Epithelial cell of prostate (primary cell): Measurements from ENCODE around the gene SLC35A1.

ENCODE experiments used
- DNase-seq: peaks from one replicate; pipeline ENCODE4 v3.0.0-alpha.2; 2011; ENCODE audit warnings: low read depth, low spot score
- H3K27ac ChIP-seq: fragments of 450-650 bp; 2 replicates; pipeline ENCODE4 v1.5.1; 2017; ENCODE audit warnings: mild to moderate bottlenecking

SLC35A1 gene

DNA sequence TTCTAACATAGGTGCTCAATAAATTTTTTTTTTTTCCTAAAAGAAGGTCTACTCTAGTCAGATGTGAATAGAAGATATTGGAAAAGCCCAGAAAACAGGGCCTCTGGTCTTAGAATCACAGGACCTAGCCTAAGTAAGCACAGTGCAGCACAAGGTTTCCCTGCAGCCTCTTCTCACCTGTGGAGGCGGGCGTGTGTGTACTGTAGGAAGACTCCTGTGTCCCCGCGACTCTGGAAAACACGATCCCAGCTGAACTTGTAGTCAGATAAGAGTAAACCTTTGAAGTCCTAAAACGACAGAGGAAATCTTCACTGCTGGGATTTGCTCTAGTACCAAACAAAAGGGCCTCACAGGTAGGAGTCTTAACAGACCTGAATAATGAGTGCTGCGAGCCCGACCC lies 45.7 kb downstream of the SLC35A1 start:
- H3K27ac ChIP-seq = no peak overlapping the region
- DNase-seq = no peak

DNA sequence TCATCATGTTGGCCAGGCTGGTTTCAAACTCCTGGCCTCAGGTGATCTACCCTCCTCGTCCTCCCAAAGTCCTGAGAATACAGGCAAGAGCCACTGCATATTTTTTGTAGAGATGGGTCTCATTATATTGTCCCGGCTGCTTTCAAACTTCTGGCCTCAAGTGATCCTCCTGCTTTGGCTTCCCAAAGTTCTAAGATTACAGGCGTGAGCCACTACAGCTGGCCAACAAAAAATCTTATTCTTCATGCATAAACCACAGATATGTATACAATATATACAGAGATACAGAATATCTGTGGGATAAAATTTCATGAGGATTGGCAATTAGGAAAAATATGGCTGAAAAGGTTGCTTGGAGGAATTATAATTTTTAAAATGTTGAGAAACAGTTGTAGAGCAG lies 49.9 kb downstream of the SLC35A1 start:
- H3K27ac ChIP-seq = no peak overlapping the region
- no peak for DNase-seq

DNA sequence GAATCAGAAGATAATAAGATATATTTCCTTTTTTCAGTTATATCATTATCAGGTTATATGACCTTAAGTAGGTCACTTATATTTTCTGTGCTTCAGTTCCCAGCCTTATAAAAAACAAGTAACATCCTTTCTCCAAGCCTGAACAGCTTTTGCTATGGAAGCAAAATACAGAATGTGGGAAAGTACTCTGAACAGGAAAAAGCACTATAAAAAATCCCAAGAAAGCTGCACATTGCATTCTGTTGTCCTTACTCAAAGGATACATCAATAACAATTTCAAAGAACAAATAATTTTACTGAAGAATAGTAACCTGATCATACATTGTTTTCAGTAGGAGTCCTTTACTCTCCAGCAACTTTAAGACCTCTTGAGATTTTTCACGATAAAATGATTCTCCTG lies 56.4 kb downstream of the SLC35A1 start:
- no peak for DNase-seq
- no peak overlapping the region for H3K27ac ChIP-seq

DNA sequence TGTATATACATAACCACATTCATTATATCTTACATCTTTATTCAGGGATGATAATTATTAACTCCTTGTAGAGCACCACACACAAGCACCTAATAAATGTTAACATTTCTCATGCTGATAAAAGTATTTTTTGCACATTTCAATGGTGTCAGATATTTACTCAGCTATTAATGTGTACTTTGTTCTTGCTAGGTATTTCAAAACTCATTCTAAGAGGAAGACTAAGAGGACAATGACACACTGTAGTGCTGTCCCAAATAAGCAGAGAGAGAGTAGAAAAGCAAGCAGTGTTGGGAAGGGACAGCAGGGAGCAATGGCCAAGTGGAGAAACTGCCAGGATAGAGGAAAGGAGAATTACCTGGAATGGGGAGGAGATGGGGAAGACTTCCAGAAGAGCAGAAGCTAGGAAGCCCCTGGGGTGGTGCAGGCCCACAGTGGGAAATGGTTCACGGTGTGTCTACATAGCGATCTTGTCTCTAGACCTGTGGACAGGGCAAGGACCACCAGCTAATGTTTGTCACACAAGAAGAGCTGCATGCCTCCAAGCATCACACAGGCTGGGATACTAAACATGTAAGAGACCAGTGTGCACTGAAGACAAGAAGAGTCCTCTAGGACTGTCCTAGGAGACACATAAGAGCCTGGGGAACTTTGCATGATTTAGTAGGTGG lies 61.7 kb downstream of the SLC35A1 start:
- H3K27ac ChIP-seq = no peak overlapping the region
- DNase-seq = no peak

DNA sequence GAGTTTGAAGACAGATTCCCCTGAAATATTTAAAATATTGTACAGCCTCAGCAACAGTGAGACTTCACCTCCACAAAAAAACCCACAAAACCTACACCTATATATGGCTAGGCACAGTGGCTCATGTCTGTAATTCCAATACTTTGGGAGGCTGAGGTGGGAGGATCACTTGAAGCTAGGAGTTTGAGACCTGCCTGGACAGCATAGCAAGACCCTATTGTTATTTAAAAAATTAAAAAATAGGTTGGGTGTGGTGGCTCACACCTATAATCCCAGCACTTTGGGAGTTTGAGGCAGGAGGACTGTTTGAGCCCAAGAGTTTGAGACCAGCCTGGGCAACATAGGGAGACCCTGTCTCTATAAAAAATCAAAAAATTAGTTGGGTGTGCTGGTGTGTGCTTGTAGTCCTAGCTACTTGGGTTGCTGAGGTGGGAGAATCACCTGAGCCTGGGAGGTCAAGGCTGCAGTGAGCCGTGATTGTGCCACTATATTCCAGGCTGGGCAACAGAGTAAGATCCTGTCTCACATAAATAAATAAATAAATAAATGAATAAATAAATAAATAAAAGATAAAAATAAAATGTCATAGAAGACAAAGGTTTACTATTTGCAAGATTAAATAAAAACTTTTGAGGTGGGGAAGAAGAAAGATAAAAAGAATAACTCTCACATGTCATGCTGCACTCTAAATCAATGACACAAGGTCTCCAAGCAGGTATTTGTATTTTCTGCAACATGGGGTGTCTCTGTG lies 65.9 kb downstream of the SLC35A1 start:
- no peak overlapping the region for H3K27ac ChIP-seq
- DNase-seq = no peak

DNA sequence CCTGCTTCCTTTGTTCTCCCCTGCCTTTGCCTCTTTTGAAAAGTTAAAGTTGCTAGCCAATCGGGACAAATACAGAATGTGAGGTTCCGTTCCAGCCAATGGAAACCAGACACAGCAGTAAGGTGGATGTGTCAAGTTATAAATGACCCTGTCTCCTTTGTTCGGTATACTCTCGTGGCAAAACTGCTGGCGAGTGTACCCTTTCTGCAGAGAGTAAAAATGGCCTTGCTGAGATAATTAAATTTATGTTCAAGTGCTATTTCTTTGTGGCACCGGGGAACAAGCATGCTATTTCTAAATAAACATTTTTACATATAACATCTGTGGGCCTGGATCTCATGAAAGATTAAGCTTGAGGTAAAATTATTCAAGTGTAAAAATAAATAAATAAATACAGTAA lies 66.8 kb downstream of the SLC35A1 start:
- no peak for DNase-seq
- H3K27ac ChIP-seq = no peak overlapping the region

DNA sequence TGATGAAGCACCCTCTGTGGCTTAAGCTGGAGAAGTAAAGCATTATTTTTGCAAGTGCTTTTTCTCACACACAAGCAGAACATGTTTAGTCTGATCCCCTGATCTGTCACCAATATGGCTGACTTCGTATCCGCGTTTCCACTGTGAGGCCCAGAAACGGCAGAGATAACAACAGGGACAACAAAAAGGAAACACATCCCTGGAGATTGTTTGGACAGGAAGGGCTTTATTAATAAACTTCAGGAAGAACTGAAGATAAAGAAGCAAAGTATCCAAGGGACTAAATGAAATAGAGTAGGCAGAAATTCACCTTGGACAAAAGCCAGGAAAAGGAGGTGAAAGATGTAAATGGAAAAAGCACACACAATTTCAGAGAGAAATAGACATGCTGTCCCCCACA lies 67.8 kb downstream of the SLC35A1 start:
- DNase-seq = no peak

DNA sequence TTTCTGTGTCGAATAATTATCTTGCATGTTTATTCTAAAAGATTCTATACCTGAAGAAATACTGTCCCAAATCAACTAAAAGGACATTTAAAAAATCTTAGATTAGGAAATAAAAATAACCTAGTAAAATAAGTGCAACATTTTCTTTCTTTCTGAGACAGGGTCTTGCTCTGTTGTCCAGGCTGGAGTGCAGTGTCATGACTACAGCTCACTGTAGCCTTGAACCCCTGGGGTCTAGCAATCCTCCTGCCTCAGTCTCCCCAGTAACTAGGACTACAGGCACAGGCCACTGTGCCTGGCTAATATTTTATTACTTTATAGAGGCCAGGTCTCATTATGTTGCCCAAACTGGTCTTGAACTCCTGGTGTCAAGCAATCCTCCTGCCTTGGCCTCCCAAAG lies 68.3 kb downstream of the SLC35A1 start:
- no peak for DNase-seq
- H3K27ac ChIP-seq = no peak overlapping the region

More for the DNA sequence above, 67.8 kb downstream of the SLC35A1 start:
- no peak overlapping the region for H3K27ac ChIP-seq

DNA sequence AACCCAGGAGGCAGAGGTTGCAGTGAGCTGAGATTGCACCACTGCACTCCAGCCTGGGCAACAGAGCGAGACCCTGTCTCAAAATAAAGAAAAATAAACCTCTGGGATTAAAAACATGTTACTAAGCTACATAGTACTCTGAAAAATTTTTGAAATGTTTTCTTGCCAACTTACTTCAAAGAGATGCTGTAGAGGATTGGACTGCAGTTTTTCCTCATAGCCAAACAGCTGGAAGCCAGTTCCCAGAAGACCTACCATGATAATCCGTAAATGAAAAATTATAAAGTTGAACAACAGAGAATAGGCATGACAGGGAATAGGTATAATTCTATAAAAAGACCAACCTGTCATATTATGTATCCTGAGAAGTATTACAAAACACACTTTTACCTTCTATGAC lies 69.0 kb downstream of the SLC35A1 start:
- no peak for DNase-seq
- H3K27ac ChIP-seq = no peak overlapping the region

DNA sequence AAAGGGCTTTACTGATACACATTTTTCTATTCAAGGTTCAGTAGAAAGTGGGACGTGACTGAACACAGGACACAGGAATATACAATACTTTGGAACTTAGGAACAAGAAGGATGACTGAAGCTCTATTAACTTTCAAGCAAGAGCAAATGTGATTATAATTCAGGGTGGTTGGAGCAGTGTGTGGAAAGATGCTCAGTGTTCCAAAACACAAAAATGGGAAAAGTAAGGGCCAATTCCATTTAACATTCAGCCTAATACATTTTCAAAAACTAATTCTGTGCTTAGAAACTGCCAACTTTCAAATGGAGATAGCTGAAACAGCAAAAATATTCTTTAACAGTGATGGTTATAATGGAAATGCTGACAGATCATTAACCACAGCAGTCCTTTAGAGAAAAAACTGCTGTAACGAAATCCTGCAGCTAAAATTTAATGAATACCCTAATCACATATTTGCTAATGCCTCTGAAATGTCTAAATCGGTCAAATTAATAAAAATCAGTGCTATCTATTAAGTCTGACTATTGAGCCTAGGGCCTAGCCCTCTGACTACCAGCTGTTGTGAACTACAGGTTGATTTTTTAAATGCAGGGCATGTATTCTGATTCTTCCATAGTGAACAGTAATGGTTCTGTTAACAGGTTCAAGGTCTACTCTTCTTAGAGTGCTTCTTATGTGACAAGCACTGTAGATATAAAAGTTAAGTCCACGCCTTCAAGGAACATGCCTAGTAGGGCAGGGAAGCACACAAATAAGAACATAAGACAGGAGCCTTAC lies 71.1 kb downstream of the SLC35A1 start:
- no peak for DNase-seq
- no peak overlapping the region for H3K27ac ChIP-seq

DNA sequence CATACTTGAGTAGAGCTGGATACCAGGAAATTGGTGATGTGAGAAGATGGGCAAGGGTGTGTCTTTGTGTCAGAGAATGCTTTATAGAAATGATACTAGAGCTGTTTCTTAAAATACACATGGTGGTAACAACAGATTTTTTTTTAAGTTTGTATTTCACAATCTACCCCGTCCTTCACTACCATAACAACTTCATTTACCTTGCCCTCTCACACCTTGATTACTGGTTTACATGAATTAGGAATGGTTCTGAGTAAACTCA lies 71.6 kb downstream of the SLC35A1 start:
- no peak for DNase-seq

DNA sequence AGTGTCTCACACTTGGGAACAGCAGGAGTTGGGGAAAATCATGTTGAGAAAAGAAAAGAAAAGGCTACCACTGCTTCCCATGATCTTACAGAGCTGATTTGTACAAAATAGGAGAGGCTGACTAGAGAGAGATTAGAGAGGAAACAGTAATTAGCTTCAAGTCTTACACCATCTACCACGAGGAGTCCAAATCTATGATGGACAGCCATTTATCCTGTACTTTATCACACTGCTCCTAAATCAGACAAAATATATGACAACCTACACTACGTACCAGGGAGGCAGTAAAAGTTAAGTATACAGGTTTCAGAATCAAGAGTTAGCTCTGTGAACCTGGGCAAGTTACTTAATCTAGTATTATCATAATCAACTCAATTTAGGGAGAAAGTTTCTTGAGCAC lies 79.0 kb downstream of the SLC35A1 start:
- no peak overlapping the region for H3K27ac ChIP-seq
- no peak for DNase-seq

More for the DNA sequence above, 71.6 kb downstream of the SLC35A1 start:
- no peak overlapping the region for H3K27ac ChIP-seq

DNA sequence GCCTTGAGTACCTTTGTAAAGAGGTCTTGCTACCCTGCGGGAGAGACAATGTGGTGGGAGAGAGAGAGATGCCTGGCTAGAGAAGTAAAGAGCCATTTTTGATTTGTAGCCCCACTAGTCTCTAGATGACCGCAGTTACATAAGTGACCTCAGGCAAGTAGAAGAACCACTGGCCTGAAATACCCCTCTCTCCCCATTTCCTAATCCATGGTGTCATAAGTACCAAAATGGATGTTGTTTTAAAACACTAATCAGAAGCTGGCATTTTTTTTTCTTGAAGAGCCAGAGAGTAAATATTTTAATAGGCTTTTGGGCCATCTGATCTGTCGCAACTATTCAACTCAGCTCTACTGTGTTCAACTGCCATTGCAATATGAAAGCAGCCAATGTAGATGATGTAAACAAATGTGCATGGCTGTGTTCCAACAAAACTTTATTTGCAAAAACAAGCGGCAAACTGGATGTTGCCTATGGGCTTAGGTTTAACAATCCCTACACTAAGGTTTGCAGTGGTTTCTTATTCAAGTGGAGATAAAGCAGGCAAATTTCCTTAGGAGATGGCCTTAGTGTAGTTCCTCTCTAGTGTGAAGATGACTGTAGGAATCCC lies 80.5 kb downstream of the SLC35A1 start:
- H3K27ac ChIP-seq = no peak overlapping the region
- DNase-seq = no peak

DNA sequence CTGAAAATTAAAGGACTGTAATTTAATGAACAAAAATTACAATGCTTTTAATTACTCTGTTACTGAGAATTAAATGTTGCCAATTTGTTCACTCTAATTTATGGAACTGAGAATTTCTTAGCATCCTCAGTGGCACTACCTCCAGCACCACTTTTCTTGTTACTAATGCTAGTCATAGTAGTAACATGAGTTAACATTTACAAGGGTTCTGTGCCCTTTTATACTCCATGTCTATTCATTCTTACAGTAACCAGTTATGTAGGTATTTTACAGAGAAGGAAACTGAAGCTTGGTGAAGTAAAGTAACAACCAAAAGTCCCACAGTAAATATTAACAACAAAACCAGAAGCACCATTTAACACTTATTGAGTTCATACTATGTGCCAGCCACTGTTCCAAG lies 82.7 kb downstream of the SLC35A1 start:
- DNase-seq = no peak
- H3K27ac ChIP-seq = no peak overlapping the region

DNA sequence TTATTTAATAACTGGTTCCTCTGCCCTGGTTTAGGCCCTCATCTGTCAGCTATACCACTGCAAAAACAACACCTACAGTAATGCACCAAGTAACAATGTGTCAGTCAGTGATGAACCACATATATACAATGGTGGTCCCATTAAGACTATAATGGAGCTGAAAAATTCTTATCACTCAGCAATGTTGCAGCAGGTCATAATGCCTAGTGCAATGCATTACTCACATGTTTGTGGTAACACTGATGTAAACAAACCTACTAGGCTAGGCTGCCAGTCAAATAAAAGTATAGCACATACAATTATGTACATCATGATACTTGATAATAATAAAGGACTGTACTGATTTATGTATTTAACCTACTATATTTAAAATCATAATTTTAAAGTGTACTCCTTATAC lies 85.7 kb downstream of the SLC35A1 start:
- DNase-seq = no peak
- H3K27ac ChIP-seq = no peak overlapping the region

DNA sequence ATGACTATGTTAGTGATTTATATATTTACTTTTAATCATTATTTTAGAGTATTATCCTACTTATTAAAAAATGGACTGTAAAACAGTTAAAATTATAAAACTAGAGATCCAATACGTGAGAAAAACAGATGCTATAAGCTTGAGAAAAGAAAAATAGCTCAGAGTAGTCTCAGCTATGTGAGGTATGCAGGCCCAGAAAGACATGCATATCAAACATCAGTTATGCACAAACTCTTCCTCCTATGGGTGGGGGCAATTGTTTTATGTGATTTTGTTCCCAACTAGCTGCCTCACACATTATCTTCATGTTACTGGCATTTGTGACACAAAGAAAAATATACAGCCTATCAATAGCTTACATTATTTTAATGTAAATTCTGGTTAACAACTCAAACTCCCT lies 88.2 kb downstream of the SLC35A1 start:
- no peak overlapping the region for H3K27ac ChIP-seq
- no peak for DNase-seq
